Keratinocyte (primary cell): ENCODE data around the gene FGF11. TPM values are rescaled to one million over a fixed set of nuclear protein-coding genes. Genes with fewer than 3 reads are reported as not detected.
A peak's percentile ranks its signal among the peaks of the same experiment; 100 is the strongest.

Experiments
- DNase-seq: peaks from one replicate; pipeline ENCODE4 v3.0.0-alpha.2; 2011; ENCODE audit warnings: low read depth, missing footprints, low spot score
- FAIRE-seq: peaks from 2 replicates; lab custom pipeline; 2011; peaks lifted over from hg19 to GRCh38; lab: Jason Lieb, UNC
- H2AFZ ChIP-seq: 2 replicates; pipeline ENCODE4 v1.6.0; 2012; ENCODE audit warnings: low read length, control low read depth, inconsistent platforms; ENCODE audit not compliant: control insufficient read depth
- H3K27ac ChIP-seq: 2 replicates; pipeline ENCODE4 v1.5.1; 2011; ENCODE audit warnings: low read length; ENCODE audit not compliant: control insufficient read depth, insufficient read depth
- H3K27me3 ChIP-seq: 3 replicates; pipeline ENCODE4 v1.6.0; 2011; ENCODE audit warnings: low read length; ENCODE audit not compliant: control insufficient read depth, insufficient read depth; ENCODE audit errors: extremely low read depth
- H3K36me3 ChIP-seq, 2 experiments: 2 replicates in 1 of 2; 3 replicates in 1 of 2; pipeline ENCODE4 v1.5.1; 2011; ENCODE audit warnings: low read length in 2 of 2, mild to moderate bottlenecking in 1 of 2; ENCODE audit not compliant: control insufficient read depth in 2 of 2, insufficient read depth in 2 of 2; ENCODE audit errors: extremely low read depth in 1 of 2
- H3K4me1 ChIP-seq: 3 replicates; pipeline ENCODE4 v1.5.1; 2011; ENCODE audit warnings: low read length; ENCODE audit not compliant: control insufficient read depth, insufficient read depth; ENCODE audit errors: extremely low read depth
- H3K4me2 ChIP-seq: 3 replicates; pipeline ENCODE4 v1.6.0; 2011; ENCODE audit warnings: low read depth, low read length; ENCODE audit not compliant: control insufficient read depth, insufficient read depth; ENCODE audit errors: extremely low read depth
- H3K4me3 ChIP-seq, 3 experiments: fragments of 200-600 bp in 1 of 3; sonication (generic) in 1 of 3; 2 replicates in 2 of 3; 3 replicates in 1 of 3; pipeline ENCODE4 v1.5.1; 2011 to 2016; ENCODE audit warnings: low read length in 3 of 3, mild to moderate bottlenecking in 3 of 3, control low read depth in 2 of 3, inconsistent platforms in 1 of 3, low read depth in 1 of 3, mixed read lengths in 1 of 3, mixed run types in 1 of 3, moderate library complexity in 1 of 3; ENCODE audit not compliant: control insufficient read depth in 2 of 3, insufficient read depth in 2 of 3; ENCODE audit errors: extremely low read depth in 1 of 3
- H3K79me2 ChIP-seq: 2 replicates; pipeline ENCODE4 v1.6.0; 2012; ENCODE audit warnings: low read length; ENCODE audit not compliant: control insufficient read depth, insufficient read depth
- H3K9ac ChIP-seq: 3 replicates; pipeline ENCODE4 v1.6.0; 2011; ENCODE audit warnings: low read length; ENCODE audit not compliant: control insufficient read depth, insufficient read depth; ENCODE audit errors: extremely low read depth
- H3K9me1 ChIP-seq: 3 replicates; pipeline ENCODE4 v1.6.0; 2011; ENCODE audit warnings: low read length; ENCODE audit not compliant: control insufficient read depth, insufficient read depth; ENCODE audit errors: extremely low read depth
- H3K9me3 ChIP-seq: 2 replicates; pipeline ENCODE4 v1.5.1; 2012; ENCODE audit warnings: low read depth, low read length; ENCODE audit not compliant: control insufficient read depth
- H4K20me1 ChIP-seq: 3 replicates; pipeline ENCODE4 v1.6.0; 2011; ENCODE audit warnings: low read length; ENCODE audit not compliant: control insufficient read depth, insufficient read depth; ENCODE audit errors: extremely low read depth
- EZH2 ChIP-seq: IDR thresholded peaks from one replicate; pipeline ENCODE4 v1.6.1; 2012; ENCODE audit warnings: inconsistent platforms, mild to moderate bottlenecking, low read length, moderate library complexity
- dilution Hi-C: fragments of 300-500 bp; cut with MboI; formaldehyde crosslinking; loops from one replicate; pipeline ENCODE4 v1.7.0; 2020; ENCODE audit warnings: low sequenced_read_pairs; ENCODE audit not compliant: extremely low pct_ligation_motif_present
- polyA plus RNA-seq, 5 experiments: library from polyadenylated mRNA; depleted of rRNA in 3 of 5; stranded (reverse) in 3 of 5; stranded (forward) in 1 of 5; unstranded in 1 of 5; fragments of >200 nt; gene quantifications; 1 replicate in 1 of 5; 2 replicates in 3 of 5; 3 replicates in 1 of 5; pipeline versions ENCODE4 v1.2.1 to v1.2.3, GENCODE V29; 2011 to 2012; ENCODE audit warnings: missing spikeins in 2 of 5, low read depth in 1 of 5, low replicate concordance in 1 of 5
- TF ChIP-seq, protein P1 (sequence below), 3 experiments: IDR thresholded peaks in 1 of 3; conservative IDR thresholded peaks in 1 of 3; optimal IDR thresholded peaks in 1 of 3; 2 replicates in 2 of 3; 3 replicates in 1 of 3; pipeline versions ENCODE3 to v1.5.1; 2011; ENCODE audit warnings: low read length in 3 of 3, mild to moderate bottlenecking in 3 of 3, moderate library complexity in 2 of 3, control low read depth in 1 of 3, inconsistent platforms in 1 of 3; ENCODE audit not compliant: insufficient read depth in 2 of 3; ENCODE audit errors: extremely low read depth in 1 of 3

FGF11 gene
- polyA plus RNA-seq, 1 donor (not counting 4 experiments of a cell fraction or from before 2014, with no cell fraction given), result 30.4 TPM

DNA sequence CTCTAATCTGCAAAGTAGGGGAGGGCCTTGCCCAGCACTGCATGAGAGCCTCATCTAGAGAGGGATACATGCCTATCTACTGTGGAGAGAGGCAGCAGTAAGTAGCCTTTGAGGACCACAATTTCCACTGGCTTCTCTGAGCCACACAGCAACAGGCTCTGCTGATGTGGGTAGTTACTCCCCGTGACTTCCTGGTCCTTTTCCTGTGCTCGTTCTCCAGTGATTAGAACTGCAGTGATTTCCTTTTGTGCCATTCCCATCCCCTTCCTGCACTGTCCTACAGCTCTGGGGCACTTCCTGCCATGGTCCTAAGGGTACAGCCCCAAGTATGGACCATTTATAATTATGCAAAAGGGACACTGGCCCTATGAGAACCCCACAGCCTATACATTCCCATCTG is 48.0 kb upstream of the FGF11 start:
- H3K36me3 ChIP-seq, result peaks cover 41 to 49% of the 10 kb centered on the region in 2 experiments
- TF ChIP-seq EZH2, result no peak
- TF ChIP-seq, protein P1, sequence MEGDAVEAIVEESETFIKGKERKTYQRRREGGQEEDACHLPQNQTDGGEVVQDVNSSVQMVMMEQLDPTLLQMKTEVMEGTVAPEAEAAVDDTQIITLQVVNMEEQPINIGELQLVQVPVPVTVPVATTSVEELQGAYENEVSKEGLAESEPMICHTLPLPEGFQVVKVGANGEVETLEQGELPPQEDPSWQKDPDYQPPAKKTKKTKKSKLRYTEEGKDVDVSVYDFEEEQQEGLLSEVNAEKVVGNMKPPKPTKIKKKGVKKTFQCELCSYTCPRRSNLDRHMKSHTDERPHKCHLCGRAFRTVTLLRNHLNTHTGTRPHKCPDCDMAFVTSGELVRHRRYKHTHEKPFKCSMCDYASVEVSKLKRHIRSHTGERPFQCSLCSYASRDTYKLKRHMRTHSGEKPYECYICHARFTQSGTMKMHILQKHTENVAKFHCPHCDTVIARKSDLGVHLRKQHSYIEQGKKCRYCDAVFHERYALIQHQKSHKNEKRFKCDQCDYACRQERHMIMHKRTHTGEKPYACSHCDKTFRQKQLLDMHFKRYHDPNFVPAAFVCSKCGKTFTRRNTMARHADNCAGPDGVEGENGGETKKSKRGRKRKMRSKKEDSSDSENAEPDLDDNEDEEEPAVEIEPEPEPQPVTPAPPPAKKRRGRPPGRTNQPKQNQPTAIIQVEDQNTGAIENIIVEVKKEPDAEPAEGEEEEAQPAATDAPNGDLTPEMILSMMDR (optimal IDR thresholded peaks at IDR 0.05 in 1 of 3, IDR thresholded peaks at IDR 0.05 in 1 of 3, conservative IDR thresholded peaks at IDR 0.05 in 1 of 3; ENCODE audit: extremely low read depth in 1 of 3, insufficient read depth in 2 of 3, low read length in 3 of 3), result no peak
- H3K4me3 ChIP-seq, result no peak overlapping the region
- H3K9me1 ChIP-seq, result no peaks in the 10 kb centered on the region
- no peaks in the 10 kb centered on the region for H3K27me3 ChIP-seq
- DNase-seq (no peak), FAIRE-seq (no peak)
- H2AFZ ChIP-seq, result no peak overlapping the region
- no peak overlapping the region for H3K27ac ChIP-seq
- H3K79me2 ChIP-seq, result peaks cover 27% of the 10 kb centered on the region
- H3K4me2 ChIP-seq, result no peak overlapping the region
- peaks cover 3% of the 10 kb centered on the region for H4K20me1 ChIP-seq
- dilution Hi-C loops, result no loop called here
- H3K9ac ChIP-seq, result no peak overlapping the region
- H3K9me3 ChIP-seq, result no peaks in the 10 kb centered on the region
- peaks cover 11% of the 10 kb centered on the region for H3K4me1 ChIP-seq

DNA sequence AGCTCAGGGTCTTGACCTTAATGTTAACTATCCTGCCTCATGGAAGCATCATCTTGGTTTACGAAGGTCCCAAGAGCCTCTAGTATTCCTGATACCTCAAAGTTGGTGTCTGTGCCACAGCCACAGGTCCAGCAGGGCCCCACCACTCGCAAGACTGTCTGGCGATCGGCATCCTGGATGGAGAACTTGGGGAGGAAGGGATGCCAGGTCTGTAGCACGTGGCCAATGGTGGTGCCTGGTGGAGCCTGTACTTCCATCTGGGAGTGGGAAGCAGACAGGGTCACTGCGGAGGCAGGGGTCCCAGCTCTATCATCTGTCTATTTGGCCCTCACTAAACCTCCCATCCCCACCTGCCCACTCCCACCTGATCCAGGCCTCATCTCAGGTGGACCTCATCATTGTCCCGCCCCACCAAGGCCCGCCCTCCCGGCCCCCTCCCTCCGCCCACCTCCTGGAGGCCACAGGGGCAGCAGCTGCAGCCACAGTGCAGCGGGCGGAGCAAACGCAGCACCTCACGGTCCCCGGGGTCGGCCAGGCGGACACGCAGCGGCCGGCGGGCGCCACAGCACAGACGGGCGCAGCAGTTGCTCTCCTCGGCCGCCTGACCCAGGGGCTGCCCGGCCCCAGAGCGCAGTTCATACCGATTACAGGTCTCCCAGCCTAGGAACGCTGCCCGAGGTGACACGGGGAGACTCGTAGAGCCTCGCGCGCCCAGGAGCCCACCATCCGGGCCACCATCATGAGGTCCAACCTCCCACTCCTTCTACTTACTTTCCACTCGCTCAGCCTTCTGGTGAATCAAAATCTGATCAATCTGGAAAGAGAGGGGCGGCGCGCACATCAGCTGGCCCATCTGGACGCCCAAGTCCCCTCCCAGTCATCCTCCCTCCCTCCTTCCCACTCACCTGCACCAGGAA is 46.4 kb upstream of the FGF11 start:
- dilution Hi-C loops, result no loop called here
- no peak for DNase-seq
- Histone ChIP-seq H4K20me1 (peaks cover 1% of the 10 kb centered on the region), H3K27ac (no peak overlapping the region), H3K4me3 (peak overlapping the region; percentile 83 to 90 (median 89)), H3K9me3 (no peaks in the 10 kb centered on the region), H3K79me2 (peaks cover 27% of the 10 kb centered on the region), H3K4me2 (peak overlapping the region; percentile 77), H3K27me3 (no peaks in the 10 kb centered on the region), H3K9me1 (no peaks in the 10 kb centered on the region), H3K9ac (peak overlapping the region; percentile 80), H3K36me3 (peaks cover 31 to 43% of the 10 kb centered on the region in 2 experiments), H3K4me1 (peaks cover 11% of the 10 kb centered on the region), H2AFZ (no peak overlapping the region)
- no peak for FAIRE-seq
- no peak for TF ChIP-seq EZH2
- TF ChIP-seq, protein P1 (optimal IDR thresholded peaks at IDR 0.05 in 1 of 3, IDR thresholded peaks at IDR 0.05 in 1 of 3, conservative IDR thresholded peaks at IDR 0.05 in 1 of 3; ENCODE audit: extremely low read depth in 1 of 3, insufficient read depth in 2 of 3, low read length in 3 of 3), result no peak
